ENCODE measurements around the gene ASPHD2. TPM values are rescaled to one million over a fixed set of nuclear protein-coding genes. Genes with fewer than 3 reads are reported as not detected.
"Not testable (repeated sequence)": the region's sequence is repeated elsewhere in the genome, so short reads cannot be mapped to it uniquely, and the experiment has no call there.

ASPHD2 gene
- total RNA-seq, result 2.1 TPM

- peak; percentile 78 for ATAC-seq
These were observed at the start of gene ASPHD2 for GRCh38 chr22:26428515-26429457. Gene ASPHD2, plus strand, starts transcription at chr22:26429260. Its CDS starts 4,356 bp downstream, at chr22:26433616.

GRCh38 chr22:26380072-26380830, 48.8 kb upstream of the ASPHD2 start:
- no peak for ATAC-seq

GRCh38 chr22:26382782-26383181, 46.3 kb upstream of the ASPHD2 start:
- no peak for ATAC-seq

DNA sequence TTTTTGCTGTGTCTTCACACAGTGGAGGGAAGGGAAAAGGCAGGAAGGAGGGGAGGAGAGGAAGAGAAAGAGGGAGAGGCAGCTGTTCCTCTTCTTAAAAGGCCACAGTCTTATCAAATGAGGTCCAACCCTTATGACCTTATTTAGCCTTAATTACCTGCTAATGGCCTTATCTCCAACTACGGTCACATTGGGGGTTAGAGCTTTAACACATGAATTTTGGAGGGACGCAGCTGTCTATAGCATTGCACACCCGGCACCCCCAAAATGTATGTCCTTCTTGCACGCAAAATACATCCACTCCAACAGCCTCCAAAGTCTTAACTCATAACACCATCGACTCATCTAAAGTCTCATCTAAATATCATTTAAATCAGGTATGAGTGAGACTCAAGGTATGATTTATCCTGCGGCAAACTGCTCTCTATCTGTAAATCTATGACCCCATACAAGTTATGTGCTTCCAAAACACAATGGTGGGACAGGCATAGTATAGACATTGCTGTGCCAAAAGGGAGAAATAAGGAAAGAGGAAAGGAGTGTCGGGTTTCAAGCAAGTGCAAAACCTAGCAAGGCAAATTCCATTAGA, 45.0 kb upstream of the ASPHD2 start:
- no peak for ATAC-seq

DNA sequence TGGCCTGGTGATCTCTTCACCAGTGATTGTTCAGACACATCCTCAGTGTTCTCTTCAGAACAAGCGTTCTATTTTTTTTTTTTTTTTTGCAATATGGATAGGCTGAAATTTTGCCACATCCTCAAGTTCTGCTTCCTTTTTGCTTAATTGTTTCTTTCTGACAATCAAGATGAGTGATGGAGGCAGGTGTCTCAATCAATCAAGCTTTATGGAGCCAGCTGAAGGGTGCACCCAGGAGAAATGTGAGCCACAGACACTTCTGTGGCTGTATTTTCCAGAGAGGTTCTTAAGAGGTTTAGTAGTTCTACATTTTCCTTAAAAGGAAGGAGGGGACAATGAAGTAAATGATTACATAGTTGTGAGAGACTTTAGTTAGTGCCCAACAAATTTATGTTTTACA, 43.9 kb upstream of the ASPHD2 start:
- ATAC-seq, result no peak

DNA sequence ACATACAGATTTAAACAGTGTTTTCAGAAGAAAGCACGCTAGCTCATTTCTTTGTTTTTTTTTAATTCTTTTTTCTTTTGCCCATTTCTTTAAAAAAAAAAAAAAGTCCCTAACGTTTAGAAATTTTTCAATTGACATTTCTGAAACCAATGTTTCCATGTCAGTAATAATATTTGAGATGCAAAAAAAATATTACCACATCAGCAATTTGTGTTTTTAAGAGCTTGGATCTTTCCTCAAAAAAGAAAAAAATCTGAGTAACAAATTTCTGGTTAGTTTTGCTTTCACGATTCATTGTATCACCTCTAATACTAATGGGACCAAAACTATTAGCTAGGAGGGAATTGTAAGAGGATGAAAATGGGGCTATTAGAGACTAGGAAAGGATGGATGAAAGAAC, 39.9 kb upstream of the ASPHD2 start:
- ATAC-seq, result no peak

- no peak for ATAC-seq
These were observed 38.0 kb upstream of the ASPHD2 start for GRCh38 chr22:26391091-26391490.

GRCh38 chr22:26391623-26392022, 37.4 kb upstream of the ASPHD2 start:
- no peak for ATAC-seq

DNA sequence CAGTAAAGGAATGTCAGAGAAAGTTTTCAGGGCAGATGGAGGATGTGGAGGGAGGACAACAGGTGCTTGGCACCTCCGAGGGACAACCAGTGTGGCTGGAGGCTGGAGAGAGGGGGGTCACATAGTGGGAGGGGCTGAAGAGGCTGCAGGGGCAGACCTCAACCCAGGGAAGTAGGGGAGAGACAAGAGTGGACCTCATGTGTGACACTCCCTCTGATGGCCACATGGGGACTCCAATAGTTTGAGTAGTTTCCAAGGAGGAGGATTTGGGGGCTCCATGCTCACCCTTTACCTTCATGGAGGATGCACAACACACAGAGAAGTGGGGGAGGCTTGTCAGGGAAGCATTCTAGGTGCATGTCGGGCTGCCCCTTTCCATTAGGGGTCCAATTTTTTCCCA, 35.1 kb upstream of the ASPHD2 start:
- ATAC-seq, result no peak

- ATAC-seq, result no peak
These were observed 34.3 kb upstream of the ASPHD2 start for GRCh38 chr22:26394777-26395176.

- ATAC-seq, result no peak
These were observed 33.1 kb upstream of the ASPHD2 start for GRCh38 chr22:26395926-26396325.

- ATAC-seq, result peak; percentile 87
These were observed 30.3 kb upstream of the ASPHD2 start for GRCh38 chr22:26398741-26399153.

- ATAC-seq, result no peak
These were observed 29.8 kb upstream of the ASPHD2 start for GRCh38 chr22:26399289-26399688.

- no peak for ATAC-seq
These were observed 27.3 kb upstream of the ASPHD2 start for GRCh38 chr22:26401726-26402125.

- no peak for ATAC-seq
These were observed 24.1 kb upstream of the ASPHD2 start for GRCh38 chr22:26404851-26405421.

GRCh38 chr22:26406118-26406517, 22.9 kb upstream of the ASPHD2 start:
- no peak for ATAC-seq

GRCh38 chr22:26408562-26409220, 20.4 kb upstream of the ASPHD2 start:
- not testable (repeated sequence) for ATAC-seq

DNA sequence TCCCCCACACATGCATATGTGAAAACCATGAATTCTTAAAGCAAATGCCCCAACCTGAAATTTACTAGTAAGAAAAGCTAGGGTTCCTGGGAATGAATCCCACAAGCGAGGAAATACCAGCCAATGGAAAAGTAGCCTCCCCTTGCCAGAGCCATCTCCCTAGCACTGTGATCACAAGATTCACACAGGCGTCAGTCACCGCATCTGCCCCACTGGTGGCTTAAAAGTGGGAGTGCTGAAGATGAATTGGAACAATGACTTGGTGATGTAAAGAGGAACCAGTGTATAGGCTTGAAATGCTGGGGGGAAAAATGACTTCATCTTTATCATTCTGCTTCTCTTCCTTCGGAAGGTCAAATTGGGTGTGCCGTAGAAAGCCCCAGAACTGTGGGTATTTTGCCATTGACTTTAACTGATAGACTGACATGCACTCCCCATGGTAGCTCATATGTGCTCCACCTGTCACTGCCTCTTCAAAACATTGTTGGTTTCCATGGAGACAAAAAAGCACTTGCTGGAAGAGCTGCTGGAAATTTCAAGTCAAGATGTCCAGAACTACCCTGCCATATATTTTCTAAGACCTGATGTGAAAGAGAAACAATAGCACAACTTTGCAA, 19.2 kb upstream of the ASPHD2 start:
- ATAC-seq, result no peak

DNA sequence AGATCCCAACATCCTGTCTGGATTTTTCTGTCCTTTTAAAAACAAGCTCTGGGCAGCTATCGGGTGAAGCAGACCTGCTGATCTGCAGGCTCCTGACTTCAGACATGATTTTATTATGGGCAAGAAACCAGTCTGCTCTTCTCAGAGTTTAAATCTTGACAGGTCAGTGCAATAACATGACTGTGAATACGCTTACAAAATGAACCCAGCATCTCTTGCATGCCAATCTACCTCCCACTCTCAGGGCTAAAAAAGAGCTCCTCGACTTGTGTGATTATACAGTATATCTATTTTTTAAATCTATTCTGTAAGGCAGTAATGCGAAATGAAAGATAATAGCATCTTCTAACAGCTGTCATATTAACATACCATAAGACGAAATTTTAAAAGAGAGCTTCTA, 18.7 kb upstream of the ASPHD2 start:
- ATAC-seq, result no peak

DNA sequence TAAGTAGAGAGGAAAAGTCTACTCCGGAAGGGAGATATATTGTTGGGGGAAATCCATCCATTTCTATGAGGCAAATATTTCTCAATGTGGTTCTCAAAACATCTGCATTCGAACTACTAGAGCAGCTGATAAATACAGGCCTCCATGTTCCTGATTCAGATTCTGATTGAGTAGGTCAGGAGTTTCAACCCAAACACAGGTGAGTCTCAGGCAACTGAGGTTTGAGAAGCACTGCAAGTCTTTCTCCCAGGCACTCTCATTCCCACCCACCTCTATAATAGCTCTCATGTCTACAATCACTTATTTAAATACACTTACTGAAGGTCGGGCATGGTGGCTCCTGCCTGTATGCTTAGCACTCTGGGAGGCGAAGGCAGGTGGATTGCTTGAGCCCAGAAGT, 14.7 kb upstream of the ASPHD2 start:
- ATAC-seq, result no peak

GRCh38 chr22:26416256-26416655, 12.8 kb upstream of the ASPHD2 start:
- ATAC-seq, result peak; percentile 27

All from esophagus mucosa (tissue), 1 donor.